CD4-positive, alpha-beta T cell (primary cell): ENCODE data around the gene XIST. TPM values are rescaled to one million over a fixed set of nuclear protein-coding genes. Genes with fewer than 3 reads are reported as not detected.

Experiments
- ATAC-seq: fragments of 200-7000 bp; cut with Tn5 transposase; one replicate; pipeline ENCODE4 v1.10.0; 2022; ENCODE audit warnings: mild to moderate bottlenecking; ENCODE audit not compliant: poor library complexity
- CTCF ChIA-PET: fragments of 350-600 bp; sonication (Branson Sonifier 250); formaldehyde crosslinking; loops from one replicate; lab custom pipeline; 2021; ENCODE audit warnings: antibody characterized with exemption, inconsistent platforms; lab: Charles Lee
- POLR2A ChIA-PET: fragments of 350-600 bp; sonication (Branson Sonifier 250); formaldehyde crosslinking; loops from one replicate; lab custom pipeline; 2021; ENCODE audit warnings: antibody characterized with exemption, inconsistent platforms; lab: Charles Lee
- DNase-seq, 14 experiments: peaks; one replicate each; pipeline ENCODE4 v3.0.0-alpha.2; 2013 to 2020; ENCODE audit warnings: mixed read lengths in 2 of 14
- H3K27ac ChIP-seq, 2 donors: one replicate each; pipeline versions ENCODE4 v1.5.1 to v1.7.0; 2013; ENCODE audit warnings: low read length in 2 of 2, low read depth in 1 of 2, mild to moderate bottlenecking in 1 of 2
- H3K27me3 ChIP-seq, 2 experiments: 1 replicate in 1 of 2; 2 replicates in 1 of 2; pipeline versions ENCODE4 v1.6.1 to v1.7.0; 2013; ENCODE audit warnings: low read length in 2 of 2, control low read depth in 1 of 2, mild to moderate bottlenecking in 1 of 2, moderate library complexity in 1 of 2; ENCODE audit not compliant: insufficient read depth in 2 of 2, control insufficient read depth in 1 of 2
- H3K36me3 ChIP-seq: one replicate; pipeline ENCODE4 v1.6.1; 2013; ENCODE audit warnings: low read length, control low read depth; ENCODE audit not compliant: insufficient read depth
- H3K4me1 ChIP-seq: one replicate; pipeline ENCODE4 v1.6.1; 2013; ENCODE audit warnings: low read length, control low read depth; ENCODE audit not compliant: insufficient read depth
- H3K4me3 ChIP-seq: one replicate; pipeline ENCODE4 v1.5.1; 2013; ENCODE audit warnings: mild to moderate bottlenecking, low read length, moderate library complexity
- H3K9me3 ChIP-seq, 2 experiments: 1 replicate in 1 of 2; 2 replicates in 1 of 2; pipeline versions ENCODE4 v1.6.1 to v1.7.0; 2013; ENCODE audit warnings: low read length in 2 of 2, mild to moderate bottlenecking in 2 of 2, control low read depth in 1 of 2, moderate library complexity in 1 of 2; ENCODE audit not compliant: control insufficient read depth in 1 of 2, insufficient read depth in 1 of 2
- H3K27ac Mint-ChIP-seq: one replicate; pipeline ENCODE4 v1.8.0; 2020; ENCODE audit warnings: mixed read lengths
- H3K27me3 Mint-ChIP-seq: one replicate; pipeline ENCODE4 v1.8.0; 2021; ENCODE audit warnings: mixed read lengths
- H3K36me3 Mint-ChIP-seq: one replicate; pipeline ENCODE4 v1.8.0; 2021; ENCODE audit warnings: low read depth, mixed read lengths
- H3K4me1 Mint-ChIP-seq: one replicate; pipeline ENCODE4 v1.8.0; 2021; ENCODE audit warnings: low read depth, mixed read lengths
- H3K4me3 Mint-ChIP-seq: one replicate; pipeline ENCODE4 v1.8.0; 2020; ENCODE audit warnings: mild to moderate bottlenecking, mixed read lengths
- H3K9me3 Mint-ChIP-seq: one replicate; pipeline ENCODE4 v1.8.0; 2020; ENCODE audit warnings: mixed read lengths
- CTCF ChIP-seq: fragments of 200-600 bp; IDR thresholded peaks from one replicate; pipeline ENCODE4 v1.8.0; 2022; ENCODE audit warnings: antibody characterized with exemption, mild to moderate bottlenecking
- intact Hi-C, 2 experiments: fragments of 100-400 bp; cut with DNase I in 1 of 2; cut with micrococcal nuclease in 1 of 2; formaldehyde crosslinking; loops; one replicate each; pipeline versions ENCODE4 v1.15.1 to v1.9.0; 2023 to 2025; cut with DNase I, micrococcal nuclease
- total RNA-seq, 174 experiments: library from RNA in 2 of 174; stranded (reverse) in 2 of 174; gene quantifications; one replicate each; pipeline ENCODE4 v1.2.3 and lab custom pipeline; 2021 to 2026

Gene XIST
- total RNA-seq, 2 experiments from 2014 or later, result not detected

- H3K27ac Mint-ChIP-seq, result no peak overlapping the region
- H3K4me3 Mint-ChIP-seq, result no peak overlapping the region
- POLR2A ChIA-PET, result no interaction called here
- ATAC-seq (no peak), DNase-seq (no peak)
- intact Hi-C loops, result no loop called here
- no peaks in the 10 kb centered on the region for H3K4me1 Mint-ChIP-seq
- Histone ChIP-seq H3K27ac (no peak overlapping the region), H3K36me3 (no peaks in the 10 kb centered on the region), H3K27me3 (peaks cover 0 to 2% of the 10 kb centered on the region in 2 experiments), H3K4me1 (no peaks in the 10 kb centered on the region), H3K9me3 (peaks cover 0 to 6% of the 10 kb centered on the region in 2 experiments), H3K4me3 (no peak overlapping the region)
- no peaks in the 10 kb centered on the region for H3K9me3 Mint-ChIP-seq
- no peaks in the 10 kb centered on the region for H3K27me3 Mint-ChIP-seq
- CTCF ChIA-PET, result no interaction called here
- H3K36me3 Mint-ChIP-seq, result no peaks in the 10 kb centered on the region
- TF ChIP-seq CTCF, result no peak
Observed at GRCh38 chrX:73877687-73878086, 25.2 kb upstream of the XIST start.

DNA sequence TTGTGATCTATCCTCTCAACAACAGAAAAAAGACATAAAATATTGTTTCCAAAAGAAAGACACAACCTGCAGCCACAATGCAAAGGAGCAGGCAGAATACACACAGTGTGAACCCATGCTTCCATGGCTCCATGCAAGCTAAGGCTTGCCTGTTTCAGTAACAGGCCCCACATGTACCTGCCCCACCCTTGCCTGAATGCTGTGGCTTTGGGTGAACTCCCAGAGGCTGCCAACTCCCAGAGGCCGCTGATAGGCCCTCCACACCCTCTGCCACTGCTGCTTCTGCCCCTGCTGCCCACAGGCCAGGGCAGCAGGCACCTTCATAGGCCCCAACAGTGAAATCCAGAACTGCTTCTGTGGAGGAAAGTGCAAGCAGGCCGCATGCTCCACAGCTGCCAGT is 24.4 kb upstream of the XIST start:
- no peaks in the 10 kb centered on the region for H3K36me3 Mint-ChIP-seq
- intact Hi-C loops, result no loop called here
- ATAC-seq (no peak), DNase-seq (no peak)
- TF ChIP-seq CTCF, result no peak
- peaks cover 4% of the 10 kb centered on the region for H3K4me1 Mint-ChIP-seq
- POLR2A ChIA-PET, result no interaction called here
- Histone ChIP-seq H3K4me3 (no peak overlapping the region), H3K36me3 (no peaks in the 10 kb centered on the region), H3K27ac (no peak overlapping the region), H3K4me1 (no peaks in the 10 kb centered on the region), H3K9me3 (peaks cover 0 to 6% of the 10 kb centered on the region in 2 experiments), H3K27me3 (peaks cover 0 to 2% of the 10 kb centered on the region in 2 experiments)
- CTCF ChIA-PET, result no interaction called here
- no peaks in the 10 kb centered on the region for H3K9me3 Mint-ChIP-seq
- no peak overlapping the region for H3K27ac Mint-ChIP-seq
- no peak overlapping the region for H3K4me3 Mint-ChIP-seq
- H3K27me3 Mint-ChIP-seq, result no peaks in the 10 kb centered on the region

- TF ChIP-seq CTCF, result no peak
- no peaks in the 10 kb centered on the region for H3K36me3 ChIP-seq
- Mint-ChIP-seq H3K36me3 (no peaks in the 10 kb centered on the region), H3K27ac (no peak overlapping the region), H3K4me1 (peaks cover 9% of the 10 kb centered on the region), H3K27me3 (no peaks in the 10 kb centered on the region), H3K4me3 (no peak overlapping the region), H3K9me3 (no peaks in the 10 kb centered on the region)
- CTCF ChIA-PET, result no interaction called here
- ATAC-seq, result no peak
- H3K27me3 ChIP-seq, result peaks cover 0 to 3% of the 10 kb centered on the region in 2 experiments
- no peak for DNase-seq
- POLR2A ChIA-PET, result no interaction called here
- no peaks in the 10 kb centered on the region for H3K9me3 ChIP-seq
- H3K4me3 ChIP-seq, result no peak overlapping the region
- intact Hi-C loops, result no loop called here
- no peak overlapping the region for H3K27ac ChIP-seq
- H3K4me1 ChIP-seq, result no peaks in the 10 kb centered on the region
Observed at GRCh38 chrX:73868916-73869315, 16.4 kb upstream of the XIST start.
